SKM-1 (cell line): ENCODE measurements around the gene ZC3H18.

Source experiments
- DNase-seq: peaks from one replicate; lab custom pipeline; 2025; ENCODE audit not compliant: unreplicated experiment; lab: John Stamatoyannopoulos, UW

ZC3H18 gene

DNA sequence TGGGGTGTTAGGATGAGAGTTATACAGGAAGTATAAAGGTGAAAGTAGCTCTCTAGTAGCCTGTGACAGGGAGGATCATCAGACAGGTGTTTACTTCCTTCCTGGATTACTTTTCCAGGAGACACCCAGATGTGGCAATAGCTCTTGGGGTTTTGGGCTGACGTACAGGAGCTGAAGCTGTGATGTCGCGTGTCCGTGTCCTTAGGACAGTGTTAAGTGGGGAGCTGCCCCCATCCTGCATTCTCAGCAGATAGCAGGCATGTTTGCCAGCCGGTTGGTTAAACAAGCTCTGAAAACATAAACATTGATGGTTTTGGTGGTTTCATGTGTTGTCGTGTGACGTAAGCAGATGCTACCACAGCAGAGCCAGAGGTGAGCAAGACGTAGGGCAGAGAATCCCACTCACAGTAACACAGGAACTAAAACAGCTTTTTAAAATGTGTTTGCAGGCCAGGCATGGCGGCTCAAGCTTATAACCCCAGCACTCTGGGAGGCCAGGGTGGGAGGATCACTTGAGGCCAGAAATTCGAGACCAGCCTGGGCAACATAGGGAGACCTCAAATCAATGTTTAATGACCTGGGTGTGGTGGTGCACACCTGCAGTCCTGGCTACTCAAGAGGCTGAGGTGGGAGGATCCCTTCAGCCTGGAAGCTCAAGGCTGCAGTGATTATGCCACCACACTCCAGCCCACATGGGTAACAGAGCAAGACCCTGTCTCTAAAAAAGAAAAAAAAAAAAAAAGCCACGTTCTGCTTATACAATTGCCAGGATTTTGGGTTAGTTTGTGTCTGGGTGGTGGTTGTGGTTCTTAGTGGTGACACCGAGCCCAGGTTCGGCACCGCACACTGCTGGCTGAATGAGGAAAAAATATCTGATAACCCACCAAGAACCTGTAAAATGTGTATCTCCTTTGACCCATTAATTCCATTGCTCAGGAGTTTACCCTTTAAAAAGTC, 49.9 kb downstream of the ZC3H18 start:
- DNase-seq: no peak

DNA sequence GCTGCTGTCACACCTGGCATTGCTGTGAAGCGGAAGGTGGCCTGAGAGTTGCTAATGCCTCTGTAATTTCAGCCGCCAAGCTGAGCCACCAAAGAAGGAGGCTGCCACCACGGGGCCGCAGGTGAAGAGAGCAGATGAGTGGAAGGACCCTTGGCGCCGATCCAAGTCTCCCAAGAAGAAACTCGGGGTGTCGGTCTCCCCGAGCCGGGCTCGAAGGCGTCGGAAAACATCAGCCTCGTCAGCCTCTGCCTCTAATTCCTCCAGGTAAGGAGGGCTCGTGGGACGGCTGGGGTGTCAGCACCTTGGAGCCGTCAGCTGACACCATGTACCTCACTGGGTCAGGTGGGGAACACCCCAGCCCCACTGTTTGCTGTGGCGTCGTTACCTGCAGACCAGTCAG, 51.9 kb downstream of the ZC3H18 start:
- no peak for DNase-seq

DNA sequence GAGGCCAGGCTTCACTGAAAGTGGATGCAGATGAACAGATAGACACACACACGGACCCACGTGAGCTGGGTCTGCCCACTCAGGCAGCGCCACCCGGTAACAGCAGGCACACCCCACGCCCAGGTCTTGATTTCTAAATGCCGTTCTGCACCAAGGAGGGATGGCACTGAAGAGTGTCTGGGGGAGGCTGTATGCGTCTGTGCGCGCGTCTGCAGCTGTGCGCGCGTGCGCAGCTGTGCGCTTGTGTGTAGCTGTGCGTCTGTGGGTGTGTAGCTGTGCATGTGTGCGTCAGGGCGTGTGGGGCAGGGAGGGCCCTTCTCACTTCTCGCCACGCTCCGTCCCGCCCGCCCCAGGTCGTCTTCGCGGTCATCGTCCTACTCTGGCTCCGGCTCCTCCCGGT, 52.7 kb downstream of the ZC3H18 start:
- no peak for DNase-seq

DNA sequence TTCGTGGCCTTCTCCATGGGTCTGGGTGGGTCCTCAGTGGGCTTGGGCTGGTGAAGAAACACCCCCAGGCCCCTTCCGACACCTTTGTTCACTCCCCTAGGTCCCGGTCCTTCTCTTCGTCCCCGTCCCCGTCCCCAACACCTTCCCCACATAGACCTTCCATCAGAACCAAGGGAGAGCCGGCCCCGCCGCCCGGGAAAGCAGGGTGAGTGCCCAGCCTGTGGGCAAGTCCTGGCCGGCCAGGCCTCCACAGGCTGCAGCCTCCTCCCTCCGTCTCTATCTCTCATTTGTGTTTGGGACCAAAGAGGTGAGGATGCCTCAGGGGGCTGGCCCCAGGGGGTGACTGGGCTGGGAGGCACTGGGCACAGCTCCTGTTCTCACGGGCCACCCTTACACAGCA, 53.7 kb downstream of the ZC3H18 start:
- DNase-seq: no peak

DNA sequence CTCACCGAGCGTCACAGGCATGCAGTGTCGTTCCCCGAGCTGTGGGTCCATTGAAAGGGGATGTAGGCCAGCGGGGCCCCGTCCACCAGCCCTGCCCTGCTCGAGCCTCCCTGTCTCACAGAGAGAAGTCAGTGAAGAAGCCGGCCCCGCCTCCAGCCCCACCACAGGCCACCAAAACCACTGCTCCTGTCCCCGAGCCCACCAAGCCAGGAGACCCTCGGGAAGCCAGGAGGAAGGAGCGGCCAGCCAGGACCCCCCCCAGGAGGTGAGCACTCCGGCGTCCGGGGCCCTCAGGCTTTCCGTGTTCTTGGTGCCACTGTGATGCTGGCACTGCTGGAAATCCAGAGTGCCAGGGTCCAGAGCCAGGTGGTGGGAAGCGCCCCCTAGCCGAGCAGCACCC, 54.3 kb downstream of the ZC3H18 start:
- no peak for DNase-seq

DNA sequence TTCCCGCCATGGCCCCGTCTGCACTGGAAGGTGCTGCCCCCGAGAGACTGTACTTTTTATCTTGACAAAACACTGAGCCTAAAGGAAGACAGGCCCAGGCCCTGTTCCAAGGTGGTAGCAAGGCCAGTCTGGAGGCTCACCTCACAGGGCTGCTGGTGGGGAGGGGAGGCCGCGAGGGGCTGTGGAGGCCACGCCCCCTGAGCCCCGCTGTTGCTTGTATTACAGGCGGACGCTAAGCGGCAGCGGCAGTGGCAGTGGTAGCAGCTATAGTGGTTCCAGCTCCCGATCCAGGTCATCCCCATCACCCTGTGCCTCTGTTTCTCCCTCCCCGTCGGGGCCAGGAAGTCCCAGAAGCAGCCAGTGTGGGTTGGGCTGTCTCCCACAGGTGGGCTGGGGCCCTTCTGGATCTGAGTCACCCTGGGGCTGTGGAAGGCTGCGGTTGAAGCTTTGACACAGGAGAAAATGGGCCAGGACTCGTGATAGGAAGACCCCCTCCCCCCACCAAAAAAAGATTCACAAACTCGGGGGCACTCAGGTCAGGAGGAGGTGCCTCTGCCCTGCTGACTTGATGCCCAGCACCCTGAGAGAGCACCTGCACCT, 54.9 kb downstream of the ZC3H18 start:
- no peak for DNase-seq

DNA sequence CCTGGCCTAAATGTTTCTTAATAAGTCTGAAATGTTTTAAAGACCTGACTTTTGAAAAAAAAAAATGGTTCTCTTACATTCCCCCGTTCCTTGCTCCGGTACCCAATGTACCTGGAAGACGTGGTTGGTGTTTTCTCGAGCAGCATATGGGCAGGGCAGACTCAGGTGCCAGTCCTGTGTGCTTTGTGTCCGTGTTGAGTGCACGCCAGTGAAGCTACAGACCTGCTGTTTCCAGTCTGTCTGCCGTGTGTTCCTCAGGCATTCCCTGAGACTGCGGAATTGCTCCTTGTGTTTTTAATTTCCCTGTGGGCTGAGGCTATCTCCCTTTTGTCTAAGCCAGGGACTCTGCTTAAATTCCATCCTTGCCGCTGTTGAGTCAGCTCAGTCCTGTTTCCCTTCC, 56.4 kb downstream of the ZC3H18 start:
- no peak for DNase-seq

DNA sequence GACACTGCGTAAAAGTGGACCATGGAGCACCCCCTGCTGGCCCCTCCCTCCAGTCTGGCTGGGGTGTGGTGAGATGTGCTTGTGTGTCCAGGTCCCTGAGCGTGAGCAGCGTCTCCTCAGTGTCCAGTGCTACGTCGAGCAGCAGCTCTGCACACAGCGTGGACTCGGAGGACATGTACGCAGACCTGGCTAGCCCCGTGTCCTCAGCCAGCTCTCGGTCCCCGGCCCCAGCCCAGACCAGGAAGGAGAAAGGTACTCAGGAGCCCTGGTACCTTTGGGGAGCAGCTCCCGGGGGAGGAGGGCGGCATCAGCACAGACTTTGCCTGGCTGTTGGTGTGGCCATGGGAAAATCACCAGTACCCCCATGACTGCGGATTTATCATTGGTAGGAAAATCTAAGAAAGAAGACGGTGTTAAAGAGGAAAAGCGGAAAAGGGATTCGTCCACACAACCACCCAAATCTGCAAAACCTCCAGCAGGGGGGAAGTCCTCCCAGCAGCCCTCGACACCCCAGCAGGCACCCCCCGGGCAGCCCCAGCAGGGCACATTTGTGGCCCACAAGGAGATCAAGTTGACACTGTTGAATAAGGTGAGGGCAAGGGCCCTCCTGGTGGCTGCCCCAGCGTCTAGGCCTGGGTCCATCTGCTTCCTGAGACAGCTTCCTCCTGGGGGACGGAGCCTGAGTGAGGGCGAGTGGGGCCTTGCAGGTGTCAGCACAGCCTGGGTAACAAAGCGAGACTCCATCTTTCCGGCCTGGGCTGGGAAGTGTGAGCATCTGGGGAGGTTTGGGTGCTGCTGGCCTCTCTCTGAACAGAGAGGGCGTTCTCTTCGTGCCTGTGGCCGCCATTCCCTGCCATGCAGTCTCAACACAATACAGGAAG, 57.6 kb downstream of the ZC3H18 start:
- no peak for DNase-seq

DNA sequence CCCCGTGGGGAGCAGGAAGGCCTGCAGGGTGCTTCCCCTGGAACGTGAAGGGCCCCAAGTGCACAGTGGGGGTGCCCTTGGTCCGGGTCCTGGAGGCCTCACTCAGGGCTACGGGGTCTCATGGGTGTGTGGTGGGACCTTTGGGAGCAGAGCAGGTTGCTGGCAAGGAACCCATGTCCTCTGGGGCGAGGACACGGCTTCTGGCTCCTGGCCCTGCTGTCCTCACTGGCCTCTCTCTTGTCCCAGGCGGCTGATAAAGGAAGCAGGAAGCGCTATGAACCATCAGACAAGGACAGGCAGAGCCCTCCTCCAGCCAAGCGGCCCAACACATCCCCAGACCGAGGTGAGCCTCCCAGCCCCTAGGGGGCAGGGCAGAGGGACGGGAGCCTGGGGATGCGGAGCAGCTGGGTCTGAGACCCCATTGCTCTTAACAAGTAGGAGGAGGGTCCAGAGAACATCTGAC, 58.3 kb downstream of the ZC3H18 start:
- no peak for DNase-seq

DNA sequence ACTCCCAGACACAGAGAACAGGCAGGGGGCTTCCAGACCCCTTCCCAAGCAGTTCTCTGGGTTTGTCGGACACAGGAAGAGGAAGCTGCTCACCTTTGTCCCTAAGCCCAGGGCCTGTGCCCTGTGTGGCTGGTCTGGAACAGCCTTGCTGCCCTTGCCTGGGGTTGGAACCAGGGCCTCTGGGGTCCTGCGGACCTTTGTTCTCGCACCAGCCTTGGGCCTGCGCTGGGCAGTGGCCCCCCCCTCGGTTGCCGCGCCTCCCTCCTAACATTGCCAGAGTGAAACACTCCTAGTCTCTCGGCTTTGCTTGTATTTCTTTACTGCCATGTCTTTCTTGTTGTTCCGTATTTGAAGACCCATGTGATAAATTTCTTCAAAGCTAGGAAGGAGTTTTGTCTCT, 59.6 kb downstream of the ZC3H18 start:
- no peak for DNase-seq

DNA sequence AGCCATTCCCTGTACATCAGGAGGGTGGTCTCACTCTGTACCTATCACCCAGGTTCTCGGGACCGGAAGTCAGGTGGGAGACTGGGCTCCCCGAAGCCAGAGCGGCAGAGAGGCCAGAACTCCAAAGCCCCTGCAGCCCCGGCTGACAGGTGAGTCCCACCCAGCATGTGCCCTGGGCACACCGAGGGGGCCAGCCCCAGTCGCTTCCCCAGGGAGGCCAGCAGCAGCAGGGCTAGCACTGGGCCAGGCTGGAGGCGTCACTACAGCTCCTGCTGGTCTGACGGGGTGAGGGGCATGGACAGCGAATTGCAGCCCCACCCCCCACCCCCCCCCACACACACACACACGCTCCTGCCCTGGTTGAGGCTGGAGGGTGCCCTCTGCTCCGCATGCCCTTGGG, 60.2 kb downstream of the ZC3H18 start:
- no peak for DNase-seq

DNA sequence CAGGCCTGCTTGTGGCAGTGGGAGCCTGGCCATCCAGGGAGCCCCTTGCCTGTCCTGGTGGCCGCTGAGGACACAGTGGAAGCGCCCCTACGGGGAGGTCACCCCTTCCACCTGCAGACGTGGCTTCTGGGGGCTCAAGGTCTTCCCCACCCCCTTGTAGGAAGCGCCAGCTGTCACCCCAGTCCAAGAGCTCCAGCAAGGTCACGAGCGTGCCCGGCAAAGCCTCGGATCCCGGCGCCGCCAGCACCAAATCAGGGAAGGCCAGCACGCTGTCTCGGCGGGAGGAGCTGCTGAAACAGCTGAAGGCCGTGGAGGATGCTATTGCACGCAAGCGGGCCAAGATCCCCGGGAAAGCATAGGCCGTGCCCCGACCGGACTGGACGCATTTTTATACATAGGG, 60.7 kb downstream of the ZC3H18 start:
- no peak for DNase-seq

DNA sequence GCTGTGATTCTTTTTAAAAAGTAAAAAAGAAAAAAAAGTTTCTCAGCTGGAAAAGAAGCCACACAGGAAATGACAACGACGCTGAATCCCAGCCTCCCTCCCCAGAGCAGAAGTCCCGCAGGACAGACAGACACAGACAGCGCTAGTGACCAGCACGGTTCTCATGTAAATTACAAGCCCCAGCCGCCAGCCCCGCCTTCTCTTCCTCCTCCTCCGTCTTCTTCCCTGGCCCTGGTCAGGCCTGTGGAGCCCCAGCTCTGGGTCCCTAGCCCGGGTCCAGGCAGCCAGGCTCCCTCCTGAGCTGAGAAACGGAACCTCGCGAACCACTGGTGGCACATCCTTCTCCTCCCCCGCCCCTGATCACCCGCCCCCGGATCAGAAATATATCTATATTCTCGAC, 61.2 kb downstream of the ZC3H18 start:
- DNase-seq: no peak

DNA sequence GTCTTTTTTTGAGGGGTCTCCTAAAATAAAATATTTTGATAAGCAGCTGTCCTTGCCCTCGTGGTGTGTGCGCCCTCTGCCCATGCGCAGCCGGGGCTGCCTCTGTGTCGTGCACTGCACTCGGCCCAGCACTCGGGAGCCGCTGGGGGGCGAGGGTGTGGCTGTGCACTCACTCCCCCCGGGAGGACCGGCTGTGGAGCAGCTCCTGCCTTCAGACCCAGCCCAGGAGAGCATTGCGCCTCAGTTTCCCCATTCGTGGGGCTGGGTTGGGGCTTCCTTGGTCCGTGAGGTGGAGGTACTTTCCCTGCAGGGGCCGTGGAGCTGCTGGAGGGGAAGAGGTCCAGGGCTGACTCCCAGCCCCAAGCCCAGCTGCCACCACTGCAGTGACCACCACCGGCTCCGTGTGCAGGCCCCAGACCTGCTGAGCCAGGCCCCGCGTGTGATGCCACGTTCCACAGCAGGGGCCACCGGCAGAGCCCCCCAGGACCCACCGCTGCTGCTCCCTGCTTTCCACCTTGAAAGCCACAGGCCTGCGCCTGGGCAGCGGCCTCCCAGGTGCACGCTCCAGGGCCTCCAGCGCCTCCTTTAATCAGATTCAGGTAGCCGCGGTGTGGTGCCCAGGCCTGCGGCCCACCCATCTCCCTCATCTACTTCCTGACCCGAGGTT, 61.9 kb downstream of the ZC3H18 start:
- no peak for DNase-seq

DNA sequence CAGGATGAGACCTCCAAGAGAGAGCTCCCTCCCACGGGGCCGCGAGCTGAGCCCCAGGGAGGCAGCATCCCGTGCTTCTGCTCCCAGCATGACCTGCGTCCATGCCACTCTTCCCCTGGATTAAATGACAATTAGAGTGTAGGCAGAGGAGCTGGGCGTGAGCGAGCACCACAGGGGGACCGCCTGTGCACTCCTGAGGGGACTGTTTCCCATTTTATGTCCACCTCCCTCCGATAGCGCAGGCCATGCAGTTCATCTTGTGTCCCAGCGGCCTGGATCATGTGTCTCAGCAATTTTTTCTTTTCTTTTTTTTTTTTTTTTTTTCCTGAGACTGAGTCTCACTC, 62.4 kb downstream of the ZC3H18 start:
- no peak for DNase-seq

DNA sequence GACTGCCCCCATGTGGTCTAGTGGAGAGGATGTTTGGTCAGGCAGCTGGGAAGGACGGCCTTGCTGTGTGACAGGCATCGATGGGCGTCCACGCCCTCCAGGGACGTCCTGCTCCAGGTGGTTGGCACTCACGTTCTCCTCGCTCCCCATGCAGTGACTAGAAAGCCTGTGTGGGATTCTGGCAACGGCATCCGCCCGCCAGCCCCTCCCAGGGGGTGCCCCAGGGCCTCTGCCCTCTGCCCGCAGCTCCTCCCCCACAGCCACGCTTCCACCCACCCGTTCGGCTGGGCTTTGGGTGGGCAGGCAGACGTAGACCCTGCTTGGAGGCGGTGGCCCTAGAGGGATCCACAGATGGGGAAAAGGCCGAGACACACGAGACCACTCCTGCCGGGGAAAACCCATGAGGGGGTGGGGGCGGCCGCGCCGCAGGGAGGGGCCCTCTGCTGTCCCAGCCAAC, 63.5 kb downstream of the ZC3H18 start:
- no peak for DNase-seq

DNA sequence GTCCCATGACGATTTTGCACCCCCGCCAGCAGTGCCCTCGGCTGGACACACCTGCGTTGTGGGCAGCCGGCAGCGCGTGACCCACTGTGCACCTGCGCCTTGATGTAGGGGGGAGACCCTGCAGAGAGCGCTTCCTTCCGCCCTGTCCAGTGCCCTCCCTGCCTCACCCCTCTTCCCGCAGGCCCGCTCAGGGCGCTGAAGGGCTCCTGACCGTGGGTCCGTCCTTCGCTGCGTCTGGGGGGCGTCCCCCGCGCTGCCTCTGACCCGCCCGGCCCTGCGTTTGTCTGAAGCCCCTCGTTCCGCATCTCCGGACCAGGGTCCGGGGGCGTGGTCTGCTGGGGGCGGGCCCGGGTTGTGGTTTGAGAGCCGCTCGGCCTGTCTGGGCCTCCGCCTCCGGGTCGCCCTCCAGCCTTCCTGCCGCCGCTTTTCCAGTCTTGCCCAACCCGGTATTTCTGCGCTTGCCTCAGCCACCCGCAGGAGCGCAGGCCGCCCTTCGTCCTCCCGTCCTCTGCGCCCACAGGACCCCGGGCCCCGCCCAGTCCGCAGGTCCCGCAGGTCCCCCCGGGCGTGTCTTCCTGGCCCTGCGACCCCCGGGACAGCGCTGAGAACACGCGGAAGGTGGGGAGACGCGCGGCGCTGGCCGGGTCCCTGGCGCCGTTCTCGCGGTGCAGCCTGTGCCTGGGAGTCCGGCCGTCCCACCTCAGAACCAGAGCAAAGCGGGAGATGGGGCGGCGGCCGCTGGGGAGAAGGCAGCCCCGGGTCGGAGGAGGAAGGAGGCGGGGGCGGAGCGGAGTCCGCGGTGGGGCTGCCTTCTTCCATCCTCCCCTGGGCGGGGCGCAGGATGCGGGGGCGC, 64.2 kb downstream of the ZC3H18 start:
- no peak for DNase-seq

DNA sequence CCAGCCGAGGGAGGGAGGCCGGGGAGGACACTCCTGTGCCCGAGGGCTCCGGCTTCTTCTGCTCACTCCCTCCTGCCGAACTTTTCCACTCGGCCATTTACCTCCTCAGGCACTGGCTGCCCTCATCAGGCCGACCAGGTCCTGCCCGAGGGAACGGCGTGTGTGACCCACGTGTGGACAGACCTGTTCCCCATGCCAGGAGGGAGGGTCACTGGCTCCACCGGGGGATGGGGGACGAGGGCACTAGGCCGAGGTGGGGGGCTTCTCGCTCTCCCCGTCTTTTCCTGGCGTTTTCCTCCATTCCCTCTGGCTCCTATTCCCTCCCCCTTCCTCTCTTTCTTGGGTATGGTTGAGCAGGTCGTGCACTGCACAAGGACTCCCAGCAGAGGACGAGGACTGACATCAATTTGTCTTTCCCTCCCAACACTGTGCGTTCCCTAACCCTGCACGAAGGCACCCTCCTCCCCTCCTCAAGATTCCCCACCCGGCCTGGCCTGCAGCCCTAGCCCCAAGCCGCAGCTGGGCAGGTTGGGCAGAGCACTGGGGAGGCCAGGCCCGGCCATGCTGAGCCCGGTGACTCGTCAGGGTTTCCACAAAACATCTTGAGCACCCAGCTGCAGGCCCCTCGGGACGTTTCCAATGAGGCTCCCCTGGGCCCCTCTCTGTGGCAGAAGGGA, 64.9 kb downstream of the ZC3H18 start:
- no peak for DNase-seq

DNA sequence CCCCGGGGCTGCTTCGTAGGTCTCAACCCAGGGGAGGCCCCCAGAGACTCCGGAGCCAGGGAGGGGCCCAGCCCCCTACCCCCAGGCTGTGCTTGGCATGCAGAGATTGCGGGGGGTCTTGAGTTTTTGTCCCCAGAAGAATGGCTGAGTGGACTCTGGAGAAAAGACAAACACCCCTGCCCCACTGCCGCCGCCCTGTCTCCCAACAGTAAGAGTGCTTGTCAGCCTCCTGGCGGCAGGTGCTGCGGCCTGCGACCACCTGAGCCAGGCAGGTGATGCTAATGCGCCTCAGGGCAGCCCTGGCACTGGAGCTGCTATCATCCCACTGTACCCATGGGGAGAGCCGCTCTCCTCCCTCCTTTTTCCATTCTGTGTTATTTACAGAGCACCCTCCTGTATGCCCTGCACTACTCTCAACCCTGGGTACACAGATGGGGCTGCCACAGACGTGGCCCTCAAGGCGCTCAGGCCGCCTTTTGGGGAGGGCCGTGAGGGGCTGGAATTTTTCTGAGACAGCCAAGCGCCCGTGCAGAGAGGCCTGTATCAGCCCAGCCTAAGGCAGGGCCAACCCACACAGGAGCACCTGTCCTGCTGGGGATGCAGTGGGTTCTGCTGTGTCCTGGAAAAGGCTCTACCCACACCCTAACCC, 65.6 kb downstream of the ZC3H18 start:
- DNase-seq: no peak
